Smooth muscle cell (in vitro differentiated cells): ENCODE results near the gene RGPD8. TPM values are rescaled to one million over a fixed set of nuclear protein-coding genes. Genes with fewer than 3 reads are reported as not detected.
A peak's percentile ranks its signal among the peaks of the same experiment; 100 is the strongest.
"Not testable (repeated sequence)": the region's sequence is repeated elsewhere in the genome, so short reads cannot be mapped to it uniquely, and the experiment has no call there.

ENCODE experiments used
- DNase-seq: peaks from one replicate; lab custom pipeline; 2025; ENCODE audit not compliant: unreplicated experiment; lab: John Stamatoyannopoulos, UW
- H2AFZ ChIP-seq: fragments of 200-600 bp; sonication (generic); 2 replicates; pipeline ENCODE4 v1.6.0; 2016; ENCODE audit warnings: antibody characterized with exemption, low read depth, mild to moderate bottlenecking
- H3F3A ChIP-seq: fragments of 200-600 bp; sonication (generic); 2 replicates; pipeline ENCODE4 v1.6.0; 2017; ENCODE audit warnings: antibody characterized with exemption, low read depth
- H3K27ac ChIP-seq: fragments of 200-600 bp; sonication (generic); 2 replicates; pipeline ENCODE4 v1.5.1; 2016; ENCODE audit warnings: low read depth, mild to moderate bottlenecking
- H3K27me3 ChIP-seq: fragments of 200-600 bp; sonication (generic); 2 replicates; pipeline ENCODE4 v1.6.1; 2016; ENCODE audit warnings: low read depth, mild to moderate bottlenecking
- H3K36me3 ChIP-seq: fragments of 200-600 bp; sonication (generic); 2 replicates; pipeline ENCODE4 v1.5.1; 2016; ENCODE audit warnings: low read depth
- H3K4me1 ChIP-seq: fragments of 200-600 bp; sonication (generic); 2 replicates; pipeline ENCODE4 v1.5.1; 2016; ENCODE audit warnings: low read depth
- H3K4me2 ChIP-seq: fragments of 200-600 bp; sonication (generic); 2 replicates; pipeline ENCODE4 v1.6.0; 2016; ENCODE audit warnings: mild to moderate bottlenecking
- H3K4me3 ChIP-seq: fragments of 200-600 bp; sonication (generic); 2 replicates; pipeline ENCODE4 v1.5.1; 2016; ENCODE audit warnings: mild to moderate bottlenecking
- H3K79me2 ChIP-seq: fragments of 200-600 bp; sonication (generic); 2 replicates; pipeline ENCODE4 v1.6.0; 2016; ENCODE audit warnings: low read depth, mild to moderate bottlenecking
- H3K9ac ChIP-seq: fragments of 200-600 bp; sonication (generic); 2 replicates; pipeline ENCODE4 v1.6.0; 2016; ENCODE audit warnings: low read depth
- H3K9me3 ChIP-seq: fragments of 200-600 bp; sonication (generic); replicated peaks from 2 replicates; pipeline ENCODE4 v1.5.1; 2016; ENCODE audit warnings: low read depth
- H4K20me1 ChIP-seq: fragments of 200-600 bp; sonication (generic); 2 replicates; pipeline ENCODE4 v1.6.0; 2016; ENCODE audit warnings: low read depth
- CTCF ChIP-seq: fragments of 200-600 bp; sonication (generic); IDR thresholded peaks from 2 replicates; pipeline ENCODE4 v1.5.1; 2017; ENCODE audit warnings: borderline replicate concordance, mild to moderate bottlenecking, antibody characterized with exemption; ENCODE audit not compliant: insufficient read depth, poor library complexity, severe bottlenecking
- WGBS: methylation state at CpG from one replicate; pipeline ENCODE4 v1.1.7; 2016; ENCODE audit warnings: low lambda C conversion rate; 5-methylcytosine and 5-hydroxymethylcytosine counted together
- polyA plus RNA-seq: library from polyadenylated mRNA; unstranded; fragments of >200 nt; fragmentation: Nextera tagmentation; extraction: Ambion mirVana; gene quantifications from 2 replicates; pipeline ENCODE4 v1.2.1, GENCODE V29; 2016
- total RNA-seq: library from RNA; depleted of rRNA; stranded (reverse); fragments of >200 nt; gene quantifications from 2 replicates; pipeline ENCODE4 v1.2.3, GENCODE V29; 2014

Gene RGPD8
- total and polyA plus RNA-seq, 2 experiments from 2014 or later, result 1.1 to 13.1 TPM

- H4K20me1 ChIP-seq, DNase-seq, H3K4me2 ChIP-seq, H3K9ac ChIP-seq, H3K27ac ChIP-seq, H3K36me3 ChIP-seq, H3K4me3 ChIP-seq, H3K27me3 ChIP-seq, H3K79me2 ChIP-seq, H3K4me1 ChIP-seq, H2AFZ ChIP-seq, H3F3A ChIP-seq, H3K9me3 ChIP-seq: not testable (repeated sequence)
- WGBS, result no CpG with 5 or more reads among the region's 10 CpGs
These were observed 3.5 kb upstream of the RGPD8 start for GRCh38 chr2:112436993-112437392.

- H3K4me1 ChIP-seq, H3K27ac ChIP-seq, H3F3A ChIP-seq, H3K9ac ChIP-seq, H4K20me1 ChIP-seq, H3K36me3 ChIP-seq, H3K9me3 ChIP-seq, DNase-seq, H3K4me3 ChIP-seq, H3K27me3 ChIP-seq, H3K4me2 ChIP-seq, H3K79me2 ChIP-seq, H2AFZ ChIP-seq: not testable (repeated sequence)
- 92% methylated on average over 18 of the region's 18 CpGs for WGBS
These were observed 2.4 kb upstream of the RGPD8 start for GRCh38 chr2:112435716-112436431.

- H3K27ac ChIP-seq, H3K36me3 ChIP-seq, H3K27me3 ChIP-seq, H3K4me1 ChIP-seq, DNase-seq, H3K4me3 ChIP-seq, H2AFZ ChIP-seq, H3F3A ChIP-seq, H4K20me1 ChIP-seq, H3K9me3 ChIP-seq, H3K79me2 ChIP-seq, H3K4me2 ChIP-seq, H3K9ac ChIP-seq: not testable (repeated sequence)
- WGBS, result 85% methylated on average over 30 of the region's 33 CpGs
These were observed 1.7 kb upstream of the RGPD8 start for GRCh38 chr2:112434890-112435715.

GRCh38 chr2:112433932-112434730 lies 686 bp upstream of the RGPD8 start:
- no peaks in the 10 kb centered on the region for H3K79me2 ChIP-seq
- H2AFZ ChIP-seq, result no peak overlapping the region
- no peaks in the 10 kb centered on the region for H3K9me3 ChIP-seq
- H3K27me3 ChIP-seq, result no peaks in the 10 kb centered on the region
- H3K9ac ChIP-seq, result no peak overlapping the region
- H3K4me3 ChIP-seq, result no peak overlapping the region
- WGBS, result 87% methylated on average over 29 of the region's 31 CpGs
- H3F3A ChIP-seq, result no peaks in the 10 kb centered on the region
- TF ChIP-seq CTCF, result no peak
- DNase-seq, result no peak
- H3K27ac ChIP-seq, result no peak overlapping the region
- no peaks in the 10 kb centered on the region for H3K36me3 ChIP-seq
- H3K4me1 ChIP-seq, result no peaks in the 10 kb centered on the region
- no peaks in the 10 kb centered on the region for H4K20me1 ChIP-seq
- H3K4me2 ChIP-seq, result no peak overlapping the region

GRCh38 chr2:112432735-112433479 lies 538 bp downstream of the RGPD8 start:
- not testable (repeated sequence) for H4K20me1 ChIP-seq, H3K4me1 ChIP-seq, H3F3A ChIP-seq, H2AFZ ChIP-seq, H3K36me3 ChIP-seq, H3K27ac ChIP-seq, H3K9ac ChIP-seq, DNase-seq, H3K9me3 ChIP-seq, H3K79me2 ChIP-seq, H3K27me3 ChIP-seq
- Histone ChIP-seq H3K4me3 (peak overlapping the region; percentile 42), H3K4me2 (peak overlapping the region; percentile 74)
- WGBS, result 60% methylated on average over 72 of the region's 98 CpGs

GRCh38 chr2:112432390-112432734 lies 1.1 kb downstream of the RGPD8 start:
- H3K4me1 ChIP-seq, H3K9me3 ChIP-seq, H3K79me2 ChIP-seq, H3F3A ChIP-seq, H3K27me3 ChIP-seq, H3K4me2 ChIP-seq, H4K20me1 ChIP-seq, H2AFZ ChIP-seq, H3K36me3 ChIP-seq, DNase-seq, H3K9ac ChIP-seq, H3K4me3 ChIP-seq, H3K27ac ChIP-seq: not testable (repeated sequence)
- WGBS, result 100% methylated on average over 22 of the region's 22 CpGs

- not testable (repeated sequence) for H3K79me2 ChIP-seq, H3K27ac ChIP-seq, H3F3A ChIP-seq, H3K9ac ChIP-seq, DNase-seq, H3K4me2 ChIP-seq, H3K4me1 ChIP-seq, H3K27me3 ChIP-seq, H3K36me3 ChIP-seq, H3K9me3 ChIP-seq, H2AFZ ChIP-seq, H4K20me1 ChIP-seq, H3K4me3 ChIP-seq
- 98% methylated on average over 21 of the region's 21 CpGs for WGBS
These were observed 1.7 kb downstream of the RGPD8 start for GRCh38 chr2:112431587-112432295.
